Embryonic facial prominence (tissue), 1 donor: ENCODE measurements around the gene RBM7.
A peak's percentile ranks its signal among the peaks of the same experiment; 100 is the strongest.

Source experiments
- DNase-seq: peaks from one replicate; pipeline ENCODE4 v3.0.0-alpha.2; 2016; ENCODE audit errors: extremely low spot score

RBM7 gene

DNA sequence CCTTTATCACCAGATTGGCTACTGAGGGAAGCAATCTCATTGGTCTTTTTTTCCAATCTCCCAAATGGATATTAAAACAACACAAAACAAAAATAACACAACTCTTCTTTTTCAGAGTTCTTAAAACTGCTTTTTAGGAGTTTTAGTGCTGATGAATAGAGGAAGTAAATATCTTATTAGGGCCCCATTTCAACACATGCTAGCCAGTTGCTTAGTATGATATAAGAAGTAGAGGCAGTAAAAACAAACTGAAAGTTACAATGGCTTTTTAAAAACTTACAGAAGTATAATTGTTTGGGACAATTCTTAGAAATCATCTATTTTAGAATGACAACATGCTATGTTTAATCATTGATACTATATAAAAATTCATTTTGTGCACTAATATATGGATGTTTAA, 3.5 kb upstream of the RBM7 start:
- no peak for DNase-seq

DNA sequence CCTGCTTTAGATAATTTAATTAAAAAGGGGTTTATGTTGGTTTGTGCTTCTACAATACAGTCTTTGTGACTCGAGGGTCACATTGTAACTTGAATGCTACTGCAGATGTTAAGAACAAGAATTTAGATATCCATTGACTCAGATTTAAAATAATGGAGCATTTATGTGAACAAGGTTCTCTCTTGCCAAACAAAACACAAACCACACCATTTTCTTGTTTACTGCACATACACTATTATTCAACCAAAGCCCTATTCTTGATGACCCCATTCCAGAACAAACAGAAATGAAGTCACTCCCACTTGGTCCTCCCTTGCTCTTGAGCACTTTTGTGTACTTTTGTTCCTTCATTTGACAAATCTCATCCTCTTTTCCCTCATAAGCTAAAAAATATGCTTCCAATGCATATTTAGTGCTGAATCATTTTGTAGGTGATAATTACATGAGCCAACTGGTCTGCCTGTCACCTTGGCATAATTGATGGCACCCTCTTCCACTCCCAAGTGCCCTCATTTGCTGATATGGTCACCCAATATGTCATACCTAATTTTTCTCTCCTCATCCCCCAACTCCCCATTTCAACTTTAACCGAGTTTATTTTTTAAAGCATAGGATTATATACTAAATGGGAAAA, 3.0 kb upstream of the RBM7 start:
- DNase-seq, result no peak

GRCh38 chr11:114398303-114398920, 2.1 kb upstream of the RBM7 start:
- DNase-seq, result no peak

- DNase-seq, result no peak
These were observed 813 bp upstream of the RBM7 start for GRCh38 chr11:114399490-114400215.

GRCh38 chr11:114400915-114401223, 403 bp downstream of the RBM7 start:
- DNase-seq, result peak; percentile 45

DNA sequence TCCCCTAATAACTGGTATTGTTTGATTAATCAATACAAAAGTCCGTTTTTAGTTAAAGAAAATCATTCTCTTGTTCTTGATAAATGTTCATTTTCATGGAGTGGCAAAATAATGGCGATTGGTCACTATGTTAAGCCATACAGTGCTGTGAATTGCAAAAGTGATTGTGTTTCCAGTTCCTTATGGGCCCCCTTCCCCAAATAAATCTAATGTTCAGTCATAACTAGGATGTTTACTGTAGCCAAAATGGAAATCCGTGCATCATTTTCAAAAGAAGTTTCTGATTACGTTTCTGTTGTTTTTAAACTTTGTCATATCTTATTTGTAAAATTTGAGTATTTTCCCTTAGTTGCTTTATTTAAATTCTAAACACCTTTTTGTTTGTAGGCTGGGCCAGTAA, 845 bp downstream of the RBM7 start:
- DNase-seq, result no peak

DNA sequence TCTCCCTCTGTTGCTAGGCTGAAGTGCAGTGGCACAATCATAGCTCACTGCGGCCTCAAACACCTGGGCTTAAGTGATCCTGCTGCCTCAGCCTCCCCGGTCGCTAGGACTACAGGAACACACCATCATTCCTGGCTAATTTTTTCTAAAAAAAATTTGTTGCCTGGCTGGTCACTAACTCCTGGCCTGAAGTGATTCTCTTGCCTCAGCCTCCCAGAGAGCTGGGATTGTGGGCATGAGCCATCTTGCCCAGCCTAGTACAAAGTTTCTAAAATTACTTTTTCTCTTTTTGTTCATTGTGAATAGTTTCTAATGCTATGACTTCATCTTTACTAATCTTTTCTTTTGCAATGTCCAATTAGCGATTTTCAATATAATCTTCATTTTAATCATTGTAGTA, 12.5 kb downstream of the RBM7 start:
- no peak for DNase-seq

DNA sequence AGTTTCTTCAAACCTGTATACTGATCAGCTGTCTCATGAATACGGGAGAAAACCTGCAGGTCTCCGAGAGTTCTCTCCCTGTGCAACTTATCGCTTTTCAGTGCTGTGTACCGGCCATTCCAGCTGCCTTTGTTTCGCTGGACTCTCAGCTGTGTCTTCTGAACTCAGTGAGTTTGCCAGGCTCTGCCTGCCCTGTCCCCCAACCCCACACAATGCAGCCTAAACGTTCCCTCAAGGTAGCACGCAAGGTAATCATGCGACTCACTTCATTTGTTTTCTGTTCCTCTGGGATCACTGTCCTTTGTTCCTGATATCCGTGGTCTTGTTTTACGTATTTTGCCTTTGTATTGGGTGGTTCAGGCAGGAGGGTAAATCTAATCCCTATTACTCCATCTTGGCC, 13.5 kb downstream of the RBM7 start:
- no peak for DNase-seq

DNA sequence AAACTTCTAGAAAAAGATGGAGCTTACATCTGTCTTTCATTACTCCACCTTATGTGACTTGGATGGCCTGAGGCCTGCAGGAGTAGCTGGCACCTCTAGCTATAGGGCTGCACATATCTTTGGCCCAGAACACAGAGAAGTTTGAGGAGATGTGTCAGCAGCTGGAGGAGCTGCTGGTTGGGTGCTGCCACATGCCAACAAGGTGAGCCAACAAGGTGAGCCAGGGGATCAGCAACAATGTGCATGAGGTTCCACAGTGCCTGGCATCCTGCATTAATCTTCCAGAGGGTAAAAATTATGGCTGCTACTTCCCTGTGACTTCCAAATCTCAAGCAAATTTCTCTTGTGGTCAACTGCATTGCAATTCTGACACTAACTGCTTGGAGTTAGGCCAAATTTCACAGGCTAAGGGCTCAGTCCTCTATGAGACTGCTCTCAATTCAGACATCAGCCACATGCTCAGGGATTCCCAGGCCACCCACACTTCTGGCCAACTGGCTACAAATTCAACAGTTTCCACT, 16.0 kb downstream of the RBM7 start:
- no peak for DNase-seq

DNA sequence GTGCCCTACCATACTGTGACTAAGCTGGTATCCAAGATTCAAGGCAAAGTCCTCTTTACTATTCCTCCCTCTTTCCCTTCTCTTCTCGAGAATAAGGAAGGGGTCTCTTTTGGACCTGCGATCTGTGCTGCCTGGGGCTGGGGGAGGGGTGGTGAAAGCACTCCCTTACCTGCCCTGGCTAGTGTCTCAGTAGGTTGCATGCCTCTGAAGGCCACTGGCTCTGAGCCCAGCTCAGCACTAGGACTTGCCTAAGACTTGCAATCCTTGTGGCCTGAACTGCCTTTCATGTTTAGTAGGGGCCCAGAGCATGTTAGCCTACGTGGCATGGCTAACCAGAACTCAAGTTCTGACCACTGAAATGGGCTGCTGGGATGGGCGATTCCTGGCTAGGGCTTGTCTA, 25.8 kb downstream of the RBM7 start:
- DNase-seq, result no peak

GRCh38 chr11:114430290-114430689, 29.8 kb downstream of the RBM7 start:
- no peak for DNase-seq

DNA sequence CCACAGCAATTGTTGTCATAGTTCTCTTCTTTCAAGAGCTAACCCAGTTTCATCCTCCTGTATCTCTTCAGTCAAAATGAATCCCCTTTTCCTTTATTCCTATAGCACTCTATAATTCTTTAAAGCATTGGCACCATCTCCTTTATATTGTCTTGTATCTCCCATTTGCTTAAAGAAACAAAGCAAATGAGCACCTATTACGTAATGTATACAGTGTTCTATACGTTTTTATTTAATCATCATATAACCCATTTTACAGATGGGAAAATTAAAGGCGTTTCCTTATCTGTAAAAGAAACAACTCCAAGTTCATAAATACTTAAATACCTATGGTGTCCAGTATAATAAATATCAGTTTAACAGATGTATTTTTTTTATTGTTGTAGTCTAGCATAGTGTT, 32.4 kb downstream of the RBM7 start:
- DNase-seq, result no peak

DNA sequence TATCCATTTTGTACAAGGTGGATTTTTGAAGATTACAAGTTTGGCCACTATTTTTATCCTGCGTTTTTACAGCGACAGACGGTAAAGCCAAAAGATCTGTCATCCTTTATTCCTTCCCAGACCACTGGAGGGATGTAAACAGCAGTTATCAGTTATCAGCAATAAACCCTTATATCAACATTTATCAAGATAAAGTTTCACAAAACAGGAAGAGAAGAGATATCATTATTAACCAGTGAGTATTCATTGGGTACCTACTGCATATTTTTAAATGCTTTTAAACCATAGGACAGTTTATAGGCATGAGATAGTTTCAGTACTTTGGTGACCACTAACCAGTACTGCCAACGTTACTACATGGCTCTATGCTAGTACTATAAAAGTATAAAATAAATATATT, 32.9 kb downstream of the RBM7 start:
- no peak for DNase-seq

GRCh38 chr11:114438303-114438702, 37.8 kb downstream of the RBM7 start:
- no peak for DNase-seq

- peak; percentile 93 for DNase-seq
These were observed 39.0 kb downstream of the RBM7 start, which contains the start of gene REXO2 for GRCh38 chr11:114439229-114440120. Gene REXO2 (plus strand): TSS chr11:114439467. CDS start chr11:114439529, 62 bp downstream.

GRCh38 chr11:114440121-114440860, 39.8 kb downstream of the RBM7 start:
- DNase-seq, result no peak

DNA sequence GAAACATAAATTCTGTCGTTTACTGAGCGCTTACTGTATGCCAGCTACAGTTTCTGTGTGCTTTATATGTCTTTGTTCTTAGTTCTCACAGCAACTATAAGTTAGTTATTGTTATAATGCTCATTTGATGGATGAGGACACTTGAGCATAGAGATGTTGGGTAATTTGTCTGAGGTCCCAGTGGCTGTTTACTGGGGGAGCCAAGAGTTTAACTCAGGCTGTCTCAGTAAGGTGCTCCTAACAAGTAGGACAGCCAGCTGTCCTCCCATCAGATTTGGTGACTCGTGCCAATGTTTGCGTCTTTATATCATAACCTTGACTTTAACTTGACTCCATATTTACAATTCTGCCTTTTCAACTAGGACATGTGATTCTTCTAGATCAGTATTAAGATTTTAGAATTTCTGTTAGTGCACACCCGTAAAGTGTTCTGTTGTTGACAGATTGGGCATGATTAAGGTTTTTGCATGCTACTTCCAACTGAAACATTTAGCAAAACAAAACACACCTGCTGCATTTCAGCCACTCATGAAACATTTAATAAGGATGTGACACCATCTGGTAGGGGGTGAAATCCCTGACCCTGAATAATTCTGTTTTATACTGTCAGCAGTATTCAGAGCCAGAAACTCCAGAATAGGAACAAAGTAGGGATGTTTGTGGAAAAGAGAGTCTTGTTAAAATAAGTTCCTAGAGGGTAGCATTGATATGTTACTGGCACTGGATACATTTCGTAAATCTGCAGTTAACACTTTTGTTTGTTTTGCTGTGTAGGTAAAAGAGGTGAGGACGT, 40.7 kb downstream of the RBM7 start:
- DNase-seq, result no peak

- no peak for DNase-seq
These were observed 41.5 kb downstream of the RBM7 start for GRCh38 chr11:114441921-114442320.

GRCh38 chr11:114442536-114442935, 42.1 kb downstream of the RBM7 start:
- DNase-seq, result no peak

GRCh38 chr11:114447444-114447843, 47.0 kb downstream of the RBM7 start:
- no peak for DNase-seq

DNA sequence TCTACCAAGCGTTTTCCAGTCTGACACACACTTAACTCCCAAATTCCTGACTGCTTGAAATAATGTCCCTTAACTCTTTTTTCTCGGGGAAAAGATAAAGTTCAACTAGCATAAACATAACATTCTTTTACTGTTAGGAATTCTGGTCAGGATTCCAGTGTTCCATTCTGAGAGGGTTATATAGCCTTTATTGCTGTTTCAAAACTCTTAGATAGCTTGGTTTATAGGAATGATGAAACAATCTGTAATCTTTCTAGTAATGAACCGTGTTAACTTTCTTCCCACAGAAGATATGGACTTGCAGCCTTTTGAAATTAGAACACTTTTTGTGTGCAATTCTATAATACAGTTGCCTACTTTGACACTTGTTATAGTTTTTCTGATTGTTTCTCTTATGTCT, 47.4 kb downstream of the RBM7 start:
- DNase-seq, result no peak
